22Rv1 (cell line): ENCODE data around the gene FAM209A.

Experiments used
- CTCF ChIP-seq: fragments of 450-650 bp; IDR thresholded peaks from 2 replicates; pipeline ENCODE4 v1.5.1; 2017; ENCODE audit warnings: mild to moderate bottlenecking
- ZFX ChIP-seq: fragments of 450-650 bp; IDR thresholded peaks from 2 replicates; pipeline ENCODE4 v1.6.1; 2017; ENCODE audit warnings: antibody characterized with exemption, borderline replicate concordance

- TF ChIP-seq CTCF (no peak), ZFX (no peak)
Measured at GRCh38 chr20:56527521-56527920, 3.0 kb downstream of the FAM209A start.
